H1 (cell line): Measurements from ENCODE around the gene SERGEF.

Experiments used
- ATF3 ChIP-seq: IDR thresholded peaks from 2 replicates; pipeline ENCODE4 v1.6.1; 2011; ENCODE audit warnings: low read depth, mild to moderate bottlenecking, low read length; ENCODE audit not compliant: insufficient read depth
- E2F6 ChIP-seq: IDR thresholded peaks from 2 replicates; pipeline ENCODE4 v1.6.1; 2012; ENCODE audit warnings: inconsistent platforms
- EZH2 ChIP-seq: fragments of 200-600 bp; sonication (generic); IDR thresholded peaks from 2 replicates; pipeline ENCODE4 v1.7.1; 2012; ENCODE audit warnings: low read depth, mild to moderate bottlenecking, moderate library complexity, low read length, inconsistent platforms; ENCODE audit not compliant: severe bottlenecking
- GABPA ChIP-seq: IDR thresholded peaks from 2 replicates; pipeline ENCODE4 v1.6.1; 2011; ENCODE audit warnings: mild to moderate bottlenecking, low read length, moderate library complexity, borderline replicate concordance; ENCODE audit not compliant: insufficient read depth
- HDAC2 ChIP-seq, 2 experiments: fragments of 300-600 bp in 1 of 2; sonication (generic) in 1 of 2; IDR thresholded peaks; 2 replicates each; pipeline ENCODE4 v1.6.1; 2011 to 2012; ENCODE audit warnings: low read depth in 2 of 2, low read length in 2 of 2, mild to moderate bottlenecking in 2 of 2, moderate library complexity in 2 of 2, borderline replicate concordance in 1 of 2, inconsistent platforms in 1 of 2
- JUND ChIP-seq: IDR thresholded peaks from 2 replicates; pipeline ENCODE4 v1.6.1; 2011; ENCODE audit warnings: mild to moderate bottlenecking, improper control_type of control experiment, low read length
- POLR2A ChIP-seq, 2 experiments: IDR thresholded peaks; 1 replicate in 1 of 2; 2 replicates in 1 of 2; pipeline ENCODE4 v1.6.1; 2011; ENCODE audit warnings: low read depth in 2 of 2, low read length in 2 of 2, mild to moderate bottlenecking in 2 of 2; ENCODE audit errors: control extremely low read depth in 1 of 2
- POLR2AphosphoS5 ChIP-seq: IDR thresholded peaks from 2 replicates; pipeline ENCODE4 v1.6.1; 2011; ENCODE audit warnings: low read depth, low read length
- SIRT6 ChIP-seq: IDR thresholded peaks from one replicate; pipeline ENCODE4 v1.7.1; 2012; ENCODE audit warnings: low read length, inconsistent platforms
- SIX5 ChIP-seq: IDR thresholded peaks from 2 replicates; pipeline ENCODE4 v1.6.1; 2011; ENCODE audit warnings: mild to moderate bottlenecking, low read depth, low read length
- TAF1 ChIP-seq: IDR thresholded peaks from 2 replicates; pipeline ENCODE4 v1.6.1; 2011; ENCODE audit warnings: mild to moderate bottlenecking, low read depth, low read length
- TF ChIP-seq, protein P1 (sequence below), 3 experiments: IDR thresholded peaks; 1 replicate in 2 of 3; 2 replicates in 1 of 3; pipeline versions ENCODE4 v1.5.1 to v1.6.1; 2011; ENCODE audit warnings: low read length in 3 of 3, mild to moderate bottlenecking in 3 of 3, inconsistent platforms in 2 of 3, low read depth in 1 of 3, moderate library complexity in 1 of 3; ENCODE audit not compliant: insufficient read depth in 1 of 3; ENCODE audit errors: control extremely low read depth in 1 of 3

DNA sequence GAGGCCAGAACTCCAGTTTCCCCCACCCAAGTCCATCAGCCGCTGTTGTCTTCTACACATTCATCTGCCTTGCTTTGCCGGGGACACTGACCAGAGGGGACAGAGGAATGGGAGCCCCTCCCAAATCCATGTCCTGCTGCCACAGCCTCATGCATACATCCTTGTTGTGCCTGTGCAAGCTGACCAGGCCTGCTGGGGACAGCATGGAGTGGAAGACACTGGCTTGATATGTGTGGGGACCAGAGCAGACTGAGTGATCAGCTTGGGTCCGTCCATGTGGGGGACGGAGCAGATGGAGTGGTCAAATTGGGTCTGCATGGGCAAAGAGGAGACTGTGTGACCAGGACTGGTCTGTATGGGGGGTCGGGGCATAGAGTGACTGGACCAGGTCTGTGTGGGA lies 234.5 kb downstream of the SERGEF start:
- TF ChIP-seq POLR2A (IDR thresholded peaks at IDR 0.05; ENCODE audit: control extremely low read depth in 1 of 2, low read depth in 2 of 2, low read length in 2 of 2) (no peak), ATF3 (no peak), EZH2 (no peak), TAF1 (no peak), HDAC2 (IDR thresholded peaks at IDR 0.05; ENCODE audit: borderline replicate concordance in 1 of 2, low read depth in 2 of 2, low read length in 2 of 2) (no peak), SIX5 (no peak), JUND (no peak), SIRT6 (no peak), POLR2AphosphoS5 (no peak), E2F6 (no peak), GABPA (no peak)
- TF ChIP-seq, protein P1, sequence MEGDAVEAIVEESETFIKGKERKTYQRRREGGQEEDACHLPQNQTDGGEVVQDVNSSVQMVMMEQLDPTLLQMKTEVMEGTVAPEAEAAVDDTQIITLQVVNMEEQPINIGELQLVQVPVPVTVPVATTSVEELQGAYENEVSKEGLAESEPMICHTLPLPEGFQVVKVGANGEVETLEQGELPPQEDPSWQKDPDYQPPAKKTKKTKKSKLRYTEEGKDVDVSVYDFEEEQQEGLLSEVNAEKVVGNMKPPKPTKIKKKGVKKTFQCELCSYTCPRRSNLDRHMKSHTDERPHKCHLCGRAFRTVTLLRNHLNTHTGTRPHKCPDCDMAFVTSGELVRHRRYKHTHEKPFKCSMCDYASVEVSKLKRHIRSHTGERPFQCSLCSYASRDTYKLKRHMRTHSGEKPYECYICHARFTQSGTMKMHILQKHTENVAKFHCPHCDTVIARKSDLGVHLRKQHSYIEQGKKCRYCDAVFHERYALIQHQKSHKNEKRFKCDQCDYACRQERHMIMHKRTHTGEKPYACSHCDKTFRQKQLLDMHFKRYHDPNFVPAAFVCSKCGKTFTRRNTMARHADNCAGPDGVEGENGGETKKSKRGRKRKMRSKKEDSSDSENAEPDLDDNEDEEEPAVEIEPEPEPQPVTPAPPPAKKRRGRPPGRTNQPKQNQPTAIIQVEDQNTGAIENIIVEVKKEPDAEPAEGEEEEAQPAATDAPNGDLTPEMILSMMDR (IDR thresholded peaks at IDR 0.05; ENCODE audit: control extremely low read depth in 1 of 3, insufficient read depth in 1 of 3, low read depth in 1 of 3, low read length in 3 of 3): no peak
